Body of pancreas (tissue), 4 donors: Measurements from ENCODE around the gene PDE11A.

Experiments
- POLR2A ChIP-seq, 3 donors: fragments of 450-650 bp; IDR thresholded peaks; one replicate each; pipeline ENCODE4 v1.6.1; 2016; ENCODE audit warnings: antibody characterized with exemption in 3 of 3, mild to moderate bottlenecking in 2 of 3
- TF ChIP-seq, protein P1 (sequence below), 7 experiments: fragments of 450-650 bp in 4 of 7; fragments of 200-600 bp in 3 of 7; sonication (generic) in 3 of 7; IDR thresholded peaks; one replicate each; pipeline ENCODE4 v1.5.1; 2016 to 2019; ENCODE audit warnings: antibody characterized with exemption in 7 of 7

DNA sequence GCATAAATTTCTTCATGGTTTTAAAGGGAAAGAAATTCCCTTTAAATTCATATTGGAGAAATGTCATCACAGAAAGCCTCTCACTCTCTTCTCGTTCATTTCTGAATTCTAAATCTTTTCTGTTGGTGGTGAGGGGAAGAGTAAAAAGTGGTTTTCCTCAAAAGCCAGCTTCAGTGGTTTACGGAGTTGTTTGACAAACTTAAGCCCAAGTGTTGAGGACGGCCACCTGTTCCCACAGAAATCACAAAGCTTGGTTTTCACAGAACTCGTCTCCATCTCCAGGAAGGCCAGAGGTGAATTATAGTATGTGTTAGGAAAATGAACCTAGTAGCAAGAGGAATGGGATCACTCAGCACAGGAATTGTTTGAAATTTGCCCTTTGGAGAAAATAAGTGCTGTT, 316.2 kb downstream of the PDE11A start:
- no peak for TF ChIP-seq POLR2A (IDR thresholded peaks at IDR 0.05)
- TF ChIP-seq, protein P1, sequence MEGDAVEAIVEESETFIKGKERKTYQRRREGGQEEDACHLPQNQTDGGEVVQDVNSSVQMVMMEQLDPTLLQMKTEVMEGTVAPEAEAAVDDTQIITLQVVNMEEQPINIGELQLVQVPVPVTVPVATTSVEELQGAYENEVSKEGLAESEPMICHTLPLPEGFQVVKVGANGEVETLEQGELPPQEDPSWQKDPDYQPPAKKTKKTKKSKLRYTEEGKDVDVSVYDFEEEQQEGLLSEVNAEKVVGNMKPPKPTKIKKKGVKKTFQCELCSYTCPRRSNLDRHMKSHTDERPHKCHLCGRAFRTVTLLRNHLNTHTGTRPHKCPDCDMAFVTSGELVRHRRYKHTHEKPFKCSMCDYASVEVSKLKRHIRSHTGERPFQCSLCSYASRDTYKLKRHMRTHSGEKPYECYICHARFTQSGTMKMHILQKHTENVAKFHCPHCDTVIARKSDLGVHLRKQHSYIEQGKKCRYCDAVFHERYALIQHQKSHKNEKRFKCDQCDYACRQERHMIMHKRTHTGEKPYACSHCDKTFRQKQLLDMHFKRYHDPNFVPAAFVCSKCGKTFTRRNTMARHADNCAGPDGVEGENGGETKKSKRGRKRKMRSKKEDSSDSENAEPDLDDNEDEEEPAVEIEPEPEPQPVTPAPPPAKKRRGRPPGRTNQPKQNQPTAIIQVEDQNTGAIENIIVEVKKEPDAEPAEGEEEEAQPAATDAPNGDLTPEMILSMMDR (IDR thresholded peaks at IDR 0.05): no peak
